ENCODE measurements around the gene NAA50.

- TF ChIP-seq CTCF (IDR thresholded peaks at IDR 0.05) = no peak
- TF ChIP-seq EP300 (IDR thresholded peaks at IDR 0.05; ENCODE audit: low read depth) = no peak
- no peak for TF ChIP-seq POLR2A (IDR thresholded peaks at IDR 0.05)
Observed at GRCh38 chr3:113695431-113695785, 50.6 kb downstream of the NAA50 start.
